GM21528 (cell line): Measurements from ENCODE around the gene PROSER3.
"Not testable (repeated sequence)": the region's sequence is repeated elsewhere in the genome, so short reads cannot be mapped to it uniquely, and the experiment has no call there.

ENCODE experiments used
- ATAC-seq: cut with Tn5 transposase; IDR thresholded peaks from one replicate; pipeline ENCODE4 v1.9.1; 2021; ENCODE audit warnings: mild to moderate bottlenecking, moderate library complexity; ENCODE audit not compliant: unreplicated experiment, low FRiP score

The PROSER3 gene

DNA sequence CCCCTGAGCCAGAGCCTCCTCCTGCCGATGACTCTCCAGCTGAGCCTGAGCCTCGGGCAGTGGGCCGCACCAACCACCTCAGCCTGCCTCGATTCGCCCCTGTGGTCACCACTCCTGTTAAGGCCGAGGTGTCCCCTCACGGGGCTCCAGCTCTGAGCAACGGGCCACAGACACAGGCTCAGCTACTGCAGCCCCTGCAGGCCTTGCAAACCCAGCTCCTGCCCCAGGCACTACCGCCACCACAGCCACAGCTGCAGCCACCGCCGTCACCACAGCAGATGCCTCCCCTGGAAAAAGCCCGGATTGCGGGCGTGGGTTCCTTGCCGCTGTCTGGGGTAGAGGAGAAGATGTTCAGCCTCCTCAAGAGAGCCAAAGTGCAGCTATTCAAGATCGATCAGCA, 36.6 kb upstream of the PROSER3 start:
- no peak for ATAC-seq

DNA sequence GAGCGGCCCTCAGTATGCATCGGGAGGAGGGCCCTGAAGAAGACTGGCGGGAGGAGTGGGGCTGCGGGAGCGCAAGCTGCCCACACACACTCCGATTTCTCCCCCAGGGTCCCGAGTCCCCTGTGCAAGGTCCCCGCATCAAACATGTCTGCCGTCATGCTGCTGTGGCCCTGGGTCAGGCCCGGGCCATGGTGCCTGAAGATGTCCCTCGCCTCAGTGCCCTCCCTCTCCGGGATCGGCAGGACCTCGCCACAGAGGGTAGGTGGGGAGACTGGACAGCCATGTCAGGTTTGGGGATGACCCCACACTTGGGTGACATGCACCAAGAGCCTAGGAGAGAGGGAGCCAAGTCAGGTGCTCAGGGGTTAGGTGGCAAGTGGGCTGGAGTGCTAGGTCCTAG, 35.5 kb upstream of the PROSER3 start:
- ATAC-seq, result no peak

DNA sequence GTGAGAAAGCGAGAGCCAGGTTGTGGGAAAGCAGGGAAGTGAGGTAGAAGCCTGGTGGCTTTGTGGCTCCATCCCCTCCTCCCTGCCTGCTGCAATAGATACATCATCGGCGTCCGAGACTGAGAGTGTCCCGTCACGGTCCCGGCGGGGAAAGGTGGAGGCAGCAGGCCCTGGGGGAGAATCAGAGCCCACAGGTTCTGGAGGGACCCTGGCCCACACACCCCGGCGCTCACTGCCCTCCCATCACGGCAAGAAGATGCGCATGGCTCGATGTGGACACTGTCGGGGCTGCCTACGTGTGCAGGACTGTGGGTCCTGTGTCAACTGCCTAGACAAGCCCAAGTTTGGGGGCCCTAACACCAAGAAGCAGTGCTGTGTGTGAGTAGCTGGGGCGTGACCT, 35.1 kb upstream of the PROSER3 start:
- ATAC-seq, result no peak

DNA sequence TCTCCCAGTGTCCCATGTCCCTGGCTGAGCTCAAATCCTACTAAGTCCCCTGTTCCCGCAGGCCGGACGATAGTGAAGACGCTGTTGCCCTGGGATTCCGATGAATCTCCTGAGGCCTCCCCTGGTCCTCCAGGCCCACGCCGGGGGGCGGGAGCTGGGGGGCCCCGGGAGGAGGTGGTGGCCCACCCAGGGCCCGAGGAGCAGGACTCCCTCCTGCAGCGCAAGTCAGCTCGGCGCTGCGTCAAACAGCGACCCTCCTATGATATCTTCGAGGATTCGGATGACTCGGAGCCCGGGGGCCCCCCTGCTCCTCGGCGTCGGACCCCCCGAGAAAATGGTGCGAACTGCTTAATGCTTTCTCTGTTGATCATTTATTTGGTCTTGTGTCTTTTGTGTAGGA, 34.3 kb upstream of the PROSER3 start:
- no peak for ATAC-seq

DNA sequence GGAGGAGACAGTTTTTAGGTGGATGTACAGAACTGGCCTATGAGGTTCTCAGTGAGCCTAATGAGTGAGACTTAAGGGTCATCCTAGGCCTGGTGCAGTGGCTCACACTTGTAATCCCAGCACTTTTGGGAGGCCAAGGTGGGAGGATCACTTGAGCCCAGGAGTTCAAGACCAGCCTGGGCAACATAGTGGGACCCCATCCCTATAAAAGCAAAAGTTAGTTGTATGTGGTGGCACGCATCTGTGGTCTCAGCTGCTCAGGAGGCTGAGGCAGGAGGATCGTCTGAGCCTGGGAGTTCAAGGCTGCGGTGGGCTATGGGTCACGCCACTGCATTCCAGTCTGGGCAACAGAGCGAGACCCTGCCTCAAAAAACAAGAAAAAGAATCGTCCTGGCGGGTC, 33.8 kb upstream of the PROSER3 start:
- not testable (repeated sequence) for ATAC-seq

DNA sequence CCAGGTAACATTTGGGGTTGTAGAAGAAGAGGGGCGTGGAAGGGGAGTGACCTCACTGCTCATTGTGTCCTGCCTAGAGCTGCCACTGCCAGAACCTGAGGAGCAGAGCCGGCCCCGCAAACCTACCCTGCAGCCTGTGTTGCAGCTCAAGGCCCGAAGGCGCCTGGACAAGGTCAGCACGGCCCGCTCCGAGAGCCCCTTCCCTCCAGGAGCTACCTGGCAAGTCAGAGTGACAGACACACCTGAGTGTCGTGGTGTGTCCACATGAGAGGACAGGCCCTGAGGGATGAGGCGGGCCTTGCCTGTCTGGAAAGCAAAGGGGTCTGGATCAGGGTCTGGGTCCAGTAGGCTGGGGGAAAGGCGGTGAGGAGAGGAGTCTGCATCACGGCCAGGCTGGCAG, 33.4 kb upstream of the PROSER3 start:
- no peak for ATAC-seq

DNA sequence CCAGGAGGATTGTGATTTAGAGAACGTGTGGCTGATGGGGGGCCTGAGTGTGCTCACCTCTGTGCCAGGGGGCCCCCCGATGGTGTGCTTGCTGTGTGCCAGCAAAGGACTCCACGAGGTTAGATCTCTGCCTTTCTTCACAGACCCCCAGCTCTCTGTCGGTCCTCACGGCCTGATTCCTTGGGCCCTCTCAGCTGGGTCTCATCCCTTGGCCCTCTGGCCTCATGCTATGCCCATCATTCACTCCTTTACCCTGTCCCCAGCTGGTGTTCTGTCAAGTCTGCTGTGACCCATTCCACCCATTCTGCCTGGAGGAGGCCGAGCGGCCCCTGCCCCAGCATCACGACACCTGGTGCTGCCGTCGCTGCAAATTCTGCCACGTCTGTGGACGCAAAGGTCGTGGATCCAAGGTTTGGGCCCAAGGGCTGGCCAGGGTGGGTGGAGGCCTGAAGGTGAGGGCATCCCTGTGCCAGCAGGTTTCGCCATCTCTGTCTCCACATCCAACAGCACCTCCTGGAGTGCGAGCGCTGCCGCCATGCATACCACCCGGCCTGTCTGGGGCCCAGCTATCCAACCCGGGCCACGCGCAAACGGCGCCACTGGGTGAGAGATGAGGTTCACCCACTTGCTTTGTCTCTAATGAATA, 32.6 kb upstream of the PROSER3 start:
- ATAC-seq, result no peak

DNA sequence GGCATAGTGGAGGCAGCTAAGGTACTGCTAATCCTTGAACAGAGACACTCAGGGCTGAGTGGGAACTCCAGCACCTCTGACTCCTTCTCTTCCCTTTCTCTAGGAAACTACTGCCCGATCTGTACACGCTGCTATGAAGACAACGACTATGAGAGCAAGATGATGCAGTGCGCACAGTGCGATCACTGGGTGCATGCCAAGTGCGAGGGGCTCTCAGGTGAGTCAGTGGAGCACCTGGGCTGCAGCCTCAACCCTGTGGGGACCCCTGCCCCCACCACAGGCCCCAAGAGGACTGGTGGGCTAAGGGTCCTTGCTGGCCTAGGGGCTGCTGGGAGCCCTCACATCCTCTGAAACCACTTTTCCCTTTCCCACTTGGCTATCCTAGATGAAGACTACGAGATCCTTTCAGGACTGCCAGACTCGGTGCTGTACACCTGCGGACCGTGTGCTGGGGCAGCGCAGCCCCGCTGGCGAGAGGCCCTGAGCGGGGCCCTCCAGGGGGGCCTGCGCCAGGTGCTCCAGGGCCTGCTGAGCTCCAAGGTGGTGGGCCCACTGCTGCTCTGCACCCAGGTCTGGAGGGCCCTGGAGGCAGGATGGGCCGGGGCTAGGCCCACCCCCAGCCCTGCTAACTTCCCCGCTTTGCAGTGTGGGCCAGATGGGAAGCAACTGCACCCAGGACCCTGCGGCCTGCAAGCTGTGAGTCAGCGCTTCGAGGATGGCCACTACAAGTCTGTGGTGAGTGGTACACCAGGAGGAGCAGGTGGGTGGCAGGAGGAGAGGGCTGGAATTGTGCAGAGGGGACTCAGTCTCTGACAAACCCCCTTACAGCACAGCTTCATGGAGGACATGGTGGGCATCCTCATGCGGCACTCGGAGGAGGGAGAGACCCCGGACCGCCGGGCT, 30.7 kb upstream of the PROSER3 start:
- no peak for ATAC-seq

DNA sequence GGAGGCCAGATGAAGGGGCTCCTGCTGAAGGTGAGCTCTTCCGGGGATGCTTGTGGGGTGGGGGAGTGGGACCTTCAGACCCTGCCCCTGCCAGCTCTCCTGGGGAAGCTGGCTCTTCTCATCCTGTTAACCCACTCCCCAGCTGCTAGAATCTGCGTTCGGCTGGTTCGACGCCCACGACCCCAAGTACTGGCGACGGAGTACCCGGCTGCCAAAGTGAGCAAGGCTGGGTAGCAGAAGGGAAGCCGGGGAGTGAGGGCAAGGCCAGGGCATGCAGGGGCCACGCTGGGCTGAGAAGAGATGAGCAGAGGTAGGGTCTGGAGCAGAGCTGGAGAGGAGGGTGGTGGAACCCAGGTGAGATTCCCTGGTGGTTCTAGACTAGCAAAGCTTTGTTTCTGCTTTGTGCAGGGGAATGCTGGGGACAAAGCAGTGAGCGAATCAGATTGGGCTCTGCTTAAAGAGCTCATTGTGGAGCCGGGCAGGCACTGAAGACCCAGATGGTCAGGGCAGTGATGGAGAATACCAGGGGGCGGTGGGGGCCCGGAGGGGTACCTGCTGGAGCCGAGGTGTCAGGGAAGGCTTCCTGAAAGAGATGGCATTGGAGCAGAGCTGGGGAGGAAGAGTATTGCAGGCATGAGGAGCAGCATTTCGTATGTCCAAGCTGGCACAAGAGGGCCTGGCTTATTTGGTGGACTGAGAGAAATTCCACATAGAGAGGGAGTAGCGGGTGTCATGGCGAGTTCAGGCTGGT, 29.8 kb upstream of the PROSER3 start:
- no peak for ATAC-seq

DNA sequence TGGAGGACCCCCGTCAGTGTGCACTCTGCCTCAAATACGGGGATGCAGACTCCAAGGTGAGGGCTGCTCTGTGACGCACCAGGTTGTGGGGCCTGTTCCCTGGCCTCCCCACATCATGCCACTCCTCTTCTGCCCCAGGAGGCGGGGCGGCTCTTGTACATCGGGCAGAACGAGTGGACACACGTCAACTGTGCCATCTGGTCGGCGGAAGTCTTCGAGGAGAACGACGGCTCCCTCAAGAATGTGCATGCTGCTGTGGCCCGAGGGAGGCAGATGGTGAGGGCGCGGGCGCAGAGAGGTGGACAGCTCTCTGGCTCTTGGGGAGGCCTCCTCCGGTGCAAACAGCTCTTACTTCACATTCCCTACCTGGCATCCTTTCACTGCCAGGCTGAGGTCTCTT, 29.0 kb upstream of the PROSER3 start:
- no peak for ATAC-seq

DNA sequence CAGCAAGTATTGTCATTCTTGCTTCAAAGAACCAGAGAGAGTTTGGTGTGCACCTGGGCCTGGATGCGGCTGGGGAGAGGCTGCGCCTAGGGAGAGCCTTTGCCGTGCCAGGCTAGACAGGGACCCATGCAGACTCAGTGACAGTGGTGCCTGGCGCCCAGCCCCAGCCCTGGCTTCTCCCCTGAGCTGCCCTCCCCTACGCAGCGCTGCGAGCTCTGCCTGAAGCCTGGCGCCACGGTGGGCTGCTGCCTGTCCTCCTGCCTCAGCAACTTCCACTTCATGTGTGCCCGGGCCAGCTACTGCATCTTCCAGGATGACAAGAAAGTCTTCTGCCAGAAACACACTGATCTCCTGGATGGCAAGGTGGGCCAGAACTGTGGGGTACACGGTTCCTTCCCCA, 28.2 kb upstream of the PROSER3 start:
- no peak for ATAC-seq

DNA sequence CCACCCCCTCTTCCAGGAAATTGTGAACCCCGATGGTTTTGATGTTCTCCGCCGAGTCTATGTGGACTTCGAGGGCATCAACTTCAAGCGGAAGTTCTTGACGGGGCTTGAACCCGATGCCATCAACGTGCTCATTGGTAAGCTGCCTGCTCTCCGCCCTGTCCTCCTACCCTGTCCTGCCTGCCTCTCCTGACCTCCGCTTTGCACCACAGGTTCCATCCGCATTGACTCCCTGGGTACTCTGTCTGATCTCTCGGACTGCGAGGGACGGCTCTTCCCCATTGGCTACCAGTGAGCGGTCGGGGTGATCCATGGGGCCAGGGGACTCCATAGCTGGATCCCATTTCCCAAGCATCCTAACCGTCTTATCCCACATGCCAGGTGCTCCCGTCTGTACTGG, 27.6 kb upstream of the PROSER3 start:
- ATAC-seq, result no peak

DNA sequence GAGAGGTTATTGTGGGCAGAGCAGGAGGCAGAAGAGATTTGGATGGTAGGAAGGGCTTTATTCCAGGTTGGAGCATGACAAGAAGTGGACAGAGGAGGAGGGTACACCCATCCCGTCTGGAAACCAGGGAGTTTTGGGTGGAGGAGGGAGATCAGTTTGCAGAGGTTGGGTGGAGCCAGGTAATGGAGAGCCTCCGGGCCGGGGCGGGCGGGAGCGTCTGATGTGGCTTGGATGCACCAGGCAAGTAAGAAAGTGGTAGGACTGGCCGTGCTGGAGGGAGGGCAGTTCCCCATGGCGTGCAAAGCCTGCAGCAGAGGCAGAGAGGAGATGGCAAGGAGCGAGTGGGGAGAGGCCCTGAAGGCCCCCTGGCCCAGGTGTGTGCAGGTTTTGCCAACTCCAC, 26.6 kb upstream of the PROSER3 start:
- ATAC-seq, result no peak

DNA sequence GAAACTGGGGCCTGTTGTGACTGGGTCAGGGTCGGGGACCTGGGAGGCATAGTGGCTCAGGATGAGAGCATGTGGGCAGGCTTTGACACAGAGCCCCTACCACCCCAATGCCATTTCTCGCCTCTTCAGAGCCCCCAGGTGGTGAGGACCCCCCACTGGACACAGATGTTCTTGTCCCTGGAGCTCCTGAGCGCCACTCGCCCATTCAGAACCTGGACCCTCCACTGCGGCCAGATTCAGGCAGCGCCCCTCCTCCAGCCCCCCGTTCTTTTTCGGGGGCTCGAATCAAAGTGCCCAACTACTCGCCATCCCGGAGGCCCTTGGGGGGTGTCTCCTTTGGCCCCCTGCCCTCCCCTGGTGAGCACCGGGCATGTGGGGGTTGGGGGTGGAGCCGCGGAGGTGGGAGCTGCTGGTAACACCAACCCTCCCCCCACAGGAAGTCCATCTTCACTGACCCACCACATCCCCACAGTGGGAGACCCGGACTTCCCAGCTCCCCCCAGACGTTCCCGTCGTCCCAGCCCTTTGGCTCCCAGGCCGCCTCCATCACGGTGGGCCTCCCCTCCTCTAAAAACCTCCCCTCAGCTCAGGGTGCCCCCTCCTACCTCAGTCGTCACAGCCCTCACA, 26.1 kb upstream of the PROSER3 start:
- ATAC-seq, result no peak

DNA sequence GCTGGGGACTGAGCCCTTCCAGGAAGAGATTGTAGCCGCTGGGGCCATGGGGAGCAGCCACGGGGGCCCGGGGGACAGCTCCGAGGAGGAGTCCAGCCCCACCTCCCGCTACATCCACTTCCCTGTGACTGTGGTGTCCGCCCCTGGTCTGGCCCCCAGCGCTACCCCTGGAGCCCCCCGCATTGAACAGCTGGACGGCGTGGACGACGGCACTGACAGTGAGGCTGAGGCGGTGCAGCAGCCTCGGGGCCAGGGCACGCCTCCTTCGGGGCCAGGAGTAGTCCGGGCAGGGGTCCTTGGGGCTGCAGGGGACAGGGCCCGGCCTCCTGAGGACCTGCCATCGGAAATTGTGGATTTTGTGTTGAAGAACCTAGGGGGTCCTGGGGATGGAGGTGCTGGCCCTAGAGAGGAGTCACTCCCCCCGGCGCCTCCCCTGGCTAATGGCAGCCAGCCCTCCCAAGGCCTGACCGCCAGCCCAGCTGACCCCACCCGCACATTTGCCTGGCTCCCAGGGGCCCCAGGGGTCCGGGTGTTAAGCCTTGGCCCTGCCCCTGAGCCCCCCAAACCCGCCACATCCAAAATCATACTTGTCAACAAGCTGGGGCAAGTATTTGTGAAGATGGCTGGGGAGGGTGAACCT, 25.3 kb upstream of the PROSER3 start:
- ATAC-seq, result no peak

DNA sequence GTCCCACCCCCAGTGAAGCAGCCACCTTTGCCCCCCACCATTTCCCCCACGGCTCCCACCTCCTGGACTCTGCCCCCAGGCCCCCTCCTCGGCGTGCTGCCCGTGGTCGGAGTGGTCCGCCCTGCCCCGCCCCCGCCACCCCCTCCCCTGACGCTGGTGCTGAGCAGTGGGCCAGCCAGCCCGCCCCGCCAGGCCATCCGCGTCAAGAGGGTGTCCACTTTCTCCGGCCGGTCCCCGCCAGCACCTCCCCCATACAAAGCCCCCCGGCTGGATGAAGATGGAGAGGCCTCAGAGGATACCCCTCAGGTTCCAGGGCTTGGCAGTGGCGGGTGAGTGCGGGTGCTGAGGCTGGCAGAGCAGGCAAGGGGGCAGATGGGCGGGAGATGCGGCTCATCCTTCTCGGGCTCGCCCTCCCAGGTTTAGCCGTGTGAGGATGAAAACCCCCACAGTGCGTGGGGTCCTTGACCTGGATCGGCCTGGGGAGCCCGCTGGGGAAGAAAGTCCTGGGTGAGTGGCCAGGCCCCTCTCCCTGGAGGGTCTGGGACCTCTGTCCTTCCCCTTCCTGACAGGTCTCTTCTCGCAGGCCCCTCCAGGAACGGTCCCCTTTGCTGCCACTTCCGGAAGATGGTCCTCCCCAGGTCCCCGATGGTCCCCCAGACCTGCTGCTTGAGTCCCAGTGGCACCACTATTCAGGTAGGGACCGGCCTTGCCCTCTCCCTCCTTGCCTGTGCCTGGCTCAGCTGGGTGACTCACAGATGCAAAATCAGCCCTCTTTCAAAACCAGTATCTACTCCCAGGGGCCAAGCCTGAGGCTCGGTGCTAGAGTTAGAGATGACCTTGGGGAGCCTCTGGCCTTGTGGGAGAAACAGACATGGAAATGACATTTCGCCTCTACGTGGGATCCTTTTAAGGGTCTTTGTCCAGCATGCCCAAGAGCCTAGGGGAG, 24.5 kb upstream of the PROSER3 start:
- no peak for ATAC-seq

DNA sequence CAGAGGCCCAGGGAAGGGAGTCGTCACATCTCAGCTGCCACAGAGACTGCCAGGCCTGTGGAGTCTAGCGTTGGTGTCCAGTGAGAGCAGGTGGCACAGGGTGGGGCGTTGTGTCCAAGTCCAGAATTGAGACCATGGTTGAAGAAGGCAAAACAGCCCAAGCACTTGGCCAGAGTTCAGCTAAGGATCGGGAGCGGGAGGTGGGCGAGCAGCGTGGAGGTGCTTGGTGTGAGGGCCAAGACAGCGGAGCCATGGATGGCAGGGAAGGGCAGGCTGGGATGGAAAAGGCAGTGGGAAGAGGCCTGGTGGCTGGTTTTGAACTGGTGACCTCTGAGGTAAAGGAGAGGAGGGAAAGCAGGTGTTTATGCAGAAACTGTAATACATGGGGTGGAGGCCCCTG, 23.7 kb upstream of the PROSER3 start:
- no peak for ATAC-seq

DNA sequence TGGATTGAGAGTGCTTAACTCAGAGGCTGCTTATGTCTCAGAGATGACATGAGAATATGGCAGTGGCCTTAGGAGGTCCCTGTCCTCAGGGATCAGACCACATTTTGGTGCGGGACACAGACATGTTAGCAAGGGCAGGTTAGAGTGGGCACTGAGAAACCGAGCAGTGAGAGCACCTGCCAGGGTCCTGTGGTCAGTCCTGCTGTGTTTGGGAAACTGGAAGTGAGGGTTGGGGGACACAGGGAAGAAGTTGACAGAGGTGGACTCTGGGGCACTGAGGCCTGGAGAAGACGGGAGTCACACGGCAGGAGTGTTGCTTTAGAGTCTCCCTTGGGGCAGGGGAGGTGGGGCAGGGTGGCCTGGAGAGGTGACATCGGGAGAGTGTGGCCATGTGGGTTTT, 23.1 kb upstream of the PROSER3 start:
- ATAC-seq, result no peak
